WTC11 (cell line): Measurements from ENCODE around the gene ETV7.

Source experiments
- ATF2 ChIP-seq: sonication (generic); formaldehyde crosslinking; IDR thresholded peaks from 2 replicates; pipeline ENCODE4 v1.8.1; 2022; ENCODE audit warnings: low read depth, missing genetic modification reagents, borderline replicate concordance
- ELF4 ChIP-seq: sonication (generic); formaldehyde crosslinking; IDR thresholded peaks from 2 replicates; pipeline ENCODE4 v1.8.1; 2022; ENCODE audit warnings: low read depth, mild to moderate bottlenecking, moderate library complexity, missing genetic modification reagents
- JAZF1 ChIP-seq: fragments of 250-450 bp; sonication (Bioruptor Pico); IDR thresholded peaks from 2 replicates; pipeline ENCODE4 v1.9.0; 2021; ENCODE audit warnings: moderate library complexity, mild to moderate bottlenecking, inconsistent platforms
- NFYB ChIP-seq: sonication (generic); formaldehyde crosslinking; conservative IDR thresholded peaks from 2 replicates; pipeline ENCODE4 v1.8.0; 2022; ENCODE audit warnings: low read depth, missing genetic modification reagents
- ZNF263 ChIP-seq: sonication (generic); formaldehyde crosslinking; IDR thresholded peaks from 2 replicates; pipeline ENCODE4 v1.8.1; 2022; ENCODE audit warnings: low read depth, mild to moderate bottlenecking, moderate library complexity, missing genetic modification reagents
- TF ChIP-seq, protein P1 (sequence below): fragments of 200-600 bp; IDR thresholded peaks from 2 replicates; pipeline ENCODE4 v1.8.0; 2022; ENCODE audit warnings: antibody characterized with exemption
- TF ChIP-seq, protein P2 (sequence below): fragments of 250-450 bp; sonication (Bioruptor Pico); IDR thresholded peaks from 2 replicates; pipeline ENCODE4 v2.1.2; 2022; ENCODE audit warnings: mild to moderate bottlenecking, moderate library complexity
- TF ChIP-seq, protein P3 (sequence below): sonication (generic); formaldehyde crosslinking; IDR thresholded peaks from 2 replicates; pipeline ENCODE4 v1.8.1; 2023; ENCODE audit warnings: mild to moderate bottlenecking, moderate library complexity, missing genetic modification reagents

DNA sequence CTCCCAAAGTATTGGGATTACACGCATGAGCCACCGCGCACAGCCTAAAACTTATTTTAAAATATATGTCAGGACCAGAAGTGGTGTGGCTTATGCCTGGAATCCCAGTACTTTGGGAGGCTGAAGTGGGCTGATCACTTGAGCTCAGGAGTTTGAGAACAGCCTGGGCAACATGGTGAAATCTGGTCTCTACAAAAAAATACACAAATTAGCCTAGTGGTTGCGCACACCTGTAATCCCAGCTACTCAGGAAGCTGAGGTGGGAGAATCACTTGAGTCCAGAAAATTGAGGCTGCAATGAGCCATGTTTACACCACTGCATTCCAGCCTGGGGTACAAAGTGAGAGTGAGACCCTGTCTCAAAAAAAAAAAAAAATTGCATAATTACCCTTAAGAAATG is 41.4 kb upstream of the ETV7 start:
- TF ChIP-seq ATF2 (CRISPR knock-in tag) (no peak), JAZF1 (CRISPR knock-in tag) (no peak), NFYB (CRISPR knock-in tag) (no peak), ELF4 (no peak), ZNF263 (no peak)
- TF ChIP-seq, protein P1, sequence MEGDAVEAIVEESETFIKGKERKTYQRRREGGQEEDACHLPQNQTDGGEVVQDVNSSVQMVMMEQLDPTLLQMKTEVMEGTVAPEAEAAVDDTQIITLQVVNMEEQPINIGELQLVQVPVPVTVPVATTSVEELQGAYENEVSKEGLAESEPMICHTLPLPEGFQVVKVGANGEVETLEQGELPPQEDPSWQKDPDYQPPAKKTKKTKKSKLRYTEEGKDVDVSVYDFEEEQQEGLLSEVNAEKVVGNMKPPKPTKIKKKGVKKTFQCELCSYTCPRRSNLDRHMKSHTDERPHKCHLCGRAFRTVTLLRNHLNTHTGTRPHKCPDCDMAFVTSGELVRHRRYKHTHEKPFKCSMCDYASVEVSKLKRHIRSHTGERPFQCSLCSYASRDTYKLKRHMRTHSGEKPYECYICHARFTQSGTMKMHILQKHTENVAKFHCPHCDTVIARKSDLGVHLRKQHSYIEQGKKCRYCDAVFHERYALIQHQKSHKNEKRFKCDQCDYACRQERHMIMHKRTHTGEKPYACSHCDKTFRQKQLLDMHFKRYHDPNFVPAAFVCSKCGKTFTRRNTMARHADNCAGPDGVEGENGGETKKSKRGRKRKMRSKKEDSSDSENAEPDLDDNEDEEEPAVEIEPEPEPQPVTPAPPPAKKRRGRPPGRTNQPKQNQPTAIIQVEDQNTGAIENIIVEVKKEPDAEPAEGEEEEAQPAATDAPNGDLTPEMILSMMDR = peak; percentile 61
- TF ChIP-seq, protein P2, sequence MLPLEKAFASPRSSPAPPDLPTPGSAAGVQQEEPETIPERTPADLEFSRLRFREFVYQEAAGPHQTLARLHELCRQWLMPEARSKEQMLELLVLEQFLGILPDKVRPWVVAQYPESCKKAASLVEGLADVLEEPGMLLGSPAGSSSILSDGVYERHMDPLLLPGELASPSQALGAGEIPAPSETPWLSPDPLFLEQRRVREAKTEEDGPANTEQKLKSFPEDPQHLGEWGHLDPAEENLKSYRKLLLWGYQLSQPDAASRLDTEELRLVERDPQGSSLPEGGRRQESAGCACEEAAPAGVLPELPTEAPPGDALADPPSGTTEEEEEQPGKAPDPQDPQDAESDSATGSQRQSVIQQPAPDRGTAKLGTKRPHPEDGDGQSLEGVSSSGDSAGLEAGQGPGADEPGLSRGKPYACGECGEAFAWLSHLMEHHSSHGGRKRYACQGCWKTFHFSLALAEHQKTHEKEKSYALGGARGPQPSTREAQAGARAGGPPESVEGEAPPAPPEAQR (CRISPR knock-in tag) = no peak
- TF ChIP-seq, protein P3, sequence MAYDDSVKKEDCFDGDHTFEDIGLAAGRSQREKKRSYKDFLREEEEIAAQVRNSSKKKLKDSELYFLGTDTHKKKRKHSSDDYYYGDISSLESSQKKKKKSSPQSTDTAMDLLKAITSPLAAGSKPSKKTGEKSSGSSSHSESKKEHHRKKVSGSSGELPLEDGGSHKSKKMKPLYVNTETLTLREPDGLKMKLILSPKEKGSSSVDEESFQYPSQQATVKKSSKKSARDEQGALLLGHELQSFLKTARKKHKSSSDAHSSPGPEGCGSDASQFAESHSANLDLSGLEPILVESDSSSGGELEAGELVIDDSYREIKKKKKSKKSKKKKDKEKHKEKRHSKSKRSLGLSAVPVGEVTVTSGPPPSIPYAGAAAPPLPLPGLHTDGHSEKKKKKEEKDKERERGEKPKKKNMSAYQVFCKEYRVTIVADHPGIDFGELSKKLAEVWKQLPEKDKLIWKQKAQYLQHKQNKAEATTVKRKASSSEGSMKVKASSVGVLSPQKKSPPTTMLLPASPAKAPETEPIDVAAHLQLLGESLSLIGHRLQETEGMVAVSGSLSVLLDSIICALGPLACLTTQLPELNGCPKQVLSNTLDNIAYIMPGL = no peak
